ENCODE data around the gene ANKFY1.

Gene ANKFY1

GRCh38 chr17:4152471-4152870, 111.3 kb downstream of the ANKFY1 start:
- no peaks in the 10 kb centered on the region for H4K20me1 ChIP-seq (ENCODE audit: insufficient read depth, low read length)
- H2AFZ ChIP-seq (ENCODE audit: low read depth, low read length), result no peak overlapping the region

GRCh38 chr17:4150096-4150495, 113.7 kb downstream of the ANKFY1 start:
- H4K20me1 ChIP-seq (ENCODE audit: insufficient read depth, low read length), result no peaks in the 10 kb centered on the region
- H3K79me2 ChIP-seq (ENCODE audit: low read length), result no peaks in the 10 kb centered on the region
- H3K27ac ChIP-seq (ENCODE audit: low read length), result no peak overlapping the region
- no peaks in the 10 kb centered on the region for H3K27me3 ChIP-seq (ENCODE audit: low read depth, low read length)
- H3K4me2 ChIP-seq (ENCODE audit: low read length), result no peak overlapping the region
- no peak overlapping the region for H3K9ac ChIP-seq (ENCODE audit: low read length)
- H2AFZ ChIP-seq (ENCODE audit: low read depth, low read length), result no peak overlapping the region
- H3K36me3 ChIP-seq (replicated peaks; ENCODE audit: low read depth, low read length), result no peaks in the 10 kb centered on the region
- TF ChIP-seq EZH2phosphoT487 (IDR thresholded peaks at IDR 0.05; ENCODE audit: low read depth), result no peak
- TF ChIP-seq, protein P1, sequence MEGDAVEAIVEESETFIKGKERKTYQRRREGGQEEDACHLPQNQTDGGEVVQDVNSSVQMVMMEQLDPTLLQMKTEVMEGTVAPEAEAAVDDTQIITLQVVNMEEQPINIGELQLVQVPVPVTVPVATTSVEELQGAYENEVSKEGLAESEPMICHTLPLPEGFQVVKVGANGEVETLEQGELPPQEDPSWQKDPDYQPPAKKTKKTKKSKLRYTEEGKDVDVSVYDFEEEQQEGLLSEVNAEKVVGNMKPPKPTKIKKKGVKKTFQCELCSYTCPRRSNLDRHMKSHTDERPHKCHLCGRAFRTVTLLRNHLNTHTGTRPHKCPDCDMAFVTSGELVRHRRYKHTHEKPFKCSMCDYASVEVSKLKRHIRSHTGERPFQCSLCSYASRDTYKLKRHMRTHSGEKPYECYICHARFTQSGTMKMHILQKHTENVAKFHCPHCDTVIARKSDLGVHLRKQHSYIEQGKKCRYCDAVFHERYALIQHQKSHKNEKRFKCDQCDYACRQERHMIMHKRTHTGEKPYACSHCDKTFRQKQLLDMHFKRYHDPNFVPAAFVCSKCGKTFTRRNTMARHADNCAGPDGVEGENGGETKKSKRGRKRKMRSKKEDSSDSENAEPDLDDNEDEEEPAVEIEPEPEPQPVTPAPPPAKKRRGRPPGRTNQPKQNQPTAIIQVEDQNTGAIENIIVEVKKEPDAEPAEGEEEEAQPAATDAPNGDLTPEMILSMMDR (IDR thresholded peaks at IDR 0.05; ENCODE audit: low read depth, low read length), result no peak
- no peaks in the 10 kb centered on the region for H3K4me1 ChIP-seq (ENCODE audit: low read length)
- H3K4me3 ChIP-seq (ENCODE audit: low read length), result no peak overlapping the region
- no peaks in the 10 kb centered on the region for H3K9me3 ChIP-seq (ENCODE audit: insufficient read depth, low read length)

More at GRCh38 chr17:4152471-4152870, 111.3 kb downstream of the ANKFY1 start:
- Histone ChIP-seq H3K9me3 (ENCODE audit: insufficient read depth, low read length) (no peaks in the 10 kb centered on the region), H3K79me2 (ENCODE audit: low read length) (no peaks in the 10 kb centered on the region), H3K4me2 (ENCODE audit: low read length) (no peak overlapping the region), H3K27me3 (ENCODE audit: low read depth, low read length) (no peaks in the 10 kb centered on the region), H3K36me3 (replicated peaks; ENCODE audit: low read depth, low read length) (no peaks in the 10 kb centered on the region), H3K27ac (ENCODE audit: low read length) (no peak overlapping the region), H3K4me3 (ENCODE audit: low read length) (no peak overlapping the region), H3K9ac (ENCODE audit: low read length) (no peak overlapping the region), H3K4me1 (ENCODE audit: low read length) (no peaks in the 10 kb centered on the region)
- no peak for TF ChIP-seq EZH2phosphoT487 (IDR thresholded peaks at IDR 0.05; ENCODE audit: low read depth)
- TF ChIP-seq, protein P1 (IDR thresholded peaks at IDR 0.05; ENCODE audit: low read depth, low read length), result no peak

- Histone ChIP-seq H2AFZ (ENCODE audit: low read depth, low read length) (no peak overlapping the region), H3K36me3 (replicated peaks; ENCODE audit: low read depth, low read length) (no peaks in the 10 kb centered on the region), H3K9me3 (ENCODE audit: insufficient read depth, low read length) (no peaks in the 10 kb centered on the region), H3K4me3 (ENCODE audit: low read length) (no peak overlapping the region), H3K4me1 (ENCODE audit: low read length) (peaks cover 4% of the 10 kb centered on the region), H3K79me2 (ENCODE audit: low read length) (peaks cover 7% of the 10 kb centered on the region), H3K4me2 (ENCODE audit: low read length) (no peak overlapping the region), H4K20me1 (ENCODE audit: insufficient read depth, low read length) (no peaks in the 10 kb centered on the region), H3K27ac (ENCODE audit: low read length) (no peak overlapping the region), H3K27me3 (ENCODE audit: low read depth, low read length) (no peaks in the 10 kb centered on the region), H3K9ac (ENCODE audit: low read length) (no peak overlapping the region)
- TF ChIP-seq EZH2phosphoT487 (IDR thresholded peaks at IDR 0.05; ENCODE audit: low read depth), result no peak
Observed at GRCh38 chr17:4148611-4149308, 115.0 kb downstream of the ANKFY1 start.

- H3K9ac ChIP-seq (ENCODE audit: low read length), result no peak overlapping the region
- H4K20me1 ChIP-seq (ENCODE audit: insufficient read depth, low read length), result no peaks in the 10 kb centered on the region
- peaks cover 4% of the 10 kb centered on the region for H3K4me1 ChIP-seq (ENCODE audit: low read length)
- no peak overlapping the region for H3K4me3 ChIP-seq (ENCODE audit: low read length)
- no peak for TF ChIP-seq EZH2phosphoT487 (IDR thresholded peaks at IDR 0.05; ENCODE audit: low read depth)
- H3K36me3 ChIP-seq (replicated peaks; ENCODE audit: low read depth, low read length), result no peaks in the 10 kb centered on the region
- H3K79me2 ChIP-seq (ENCODE audit: low read length), result peaks cover 7% of the 10 kb centered on the region
- H3K27me3 ChIP-seq (ENCODE audit: low read depth, low read length), result no peaks in the 10 kb centered on the region
- no peak overlapping the region for H2AFZ ChIP-seq (ENCODE audit: low read depth, low read length)
- no peak overlapping the region for H3K4me2 ChIP-seq (ENCODE audit: low read length)
- H3K27ac ChIP-seq (ENCODE audit: low read length), result no peak overlapping the region
- H3K9me3 ChIP-seq (ENCODE audit: insufficient read depth, low read length), result no peaks in the 10 kb centered on the region
Observed at GRCh38 chr17:4147751-4148310, 115.9 kb downstream of the ANKFY1 start.

DNA sequence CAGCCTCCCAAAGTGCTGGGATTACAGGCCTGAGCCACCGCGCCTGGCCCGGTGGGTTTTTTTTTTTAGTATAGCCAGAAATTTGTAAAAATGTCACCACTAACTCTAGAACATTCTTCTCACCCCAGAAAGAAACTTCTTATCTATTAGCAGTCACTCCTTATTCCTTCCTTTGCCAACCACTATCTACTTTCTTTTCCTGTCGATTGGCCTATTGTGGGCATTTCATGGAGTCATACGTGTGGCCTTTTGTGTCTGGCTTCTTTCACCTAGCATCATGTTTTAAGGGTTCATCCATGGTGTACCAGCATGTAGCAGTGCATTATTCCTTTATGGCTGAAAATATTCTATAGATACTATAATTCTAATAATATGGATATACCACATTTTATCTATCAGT, 117.1 kb downstream of the ANKFY1 start:
- Histone ChIP-seq H4K20me1 (ENCODE audit: insufficient read depth, low read length) (no peaks in the 10 kb centered on the region; the same call in 1 of the 2 replicates), H3K36me3 (replicated peaks; ENCODE audit: low read depth, low read length) (no peaks in the 10 kb centered on the region), H3K4me2 (ENCODE audit: low read length) (no peak overlapping the region), H3K4me1 (ENCODE audit: low read length) (peaks cover 9% of the 10 kb centered on the region), H2AFZ (ENCODE audit: low read depth, low read length) (no peak overlapping the region), H3K27ac (ENCODE audit: low read length) (no peak overlapping the region), H3K27me3 (ENCODE audit: low read depth, low read length) (no peaks in the 10 kb centered on the region), H3K79me2 (ENCODE audit: low read length) (peaks cover 17% of the 10 kb centered on the region), H3K9ac (ENCODE audit: low read length) (no peak overlapping the region), H3K4me3 (ENCODE audit: low read length) (no peak overlapping the region), H3K9me3 (ENCODE audit: insufficient read depth, low read length) (no peaks in the 10 kb centered on the region)
- TF ChIP-seq, protein P1 (IDR thresholded peaks at IDR 0.05; ENCODE audit: low read depth, low read length), result no peak
- TF ChIP-seq EZH2phosphoT487 (IDR thresholded peaks at IDR 0.05; ENCODE audit: low read depth), result no peak
